ENCODE results near the gene PAGR1. TPM values are rescaled to one million over a fixed set of nuclear protein-coding genes. Genes with fewer than 3 reads are reported as not detected.

PAGR1 gene
- total and polyA plus RNA-seq, 2 of the 13 experiments (the other 11 are each of a cell fraction or from before 2014, with no cell fraction given) = 9.8 to 66.4 TPM

DNA sequence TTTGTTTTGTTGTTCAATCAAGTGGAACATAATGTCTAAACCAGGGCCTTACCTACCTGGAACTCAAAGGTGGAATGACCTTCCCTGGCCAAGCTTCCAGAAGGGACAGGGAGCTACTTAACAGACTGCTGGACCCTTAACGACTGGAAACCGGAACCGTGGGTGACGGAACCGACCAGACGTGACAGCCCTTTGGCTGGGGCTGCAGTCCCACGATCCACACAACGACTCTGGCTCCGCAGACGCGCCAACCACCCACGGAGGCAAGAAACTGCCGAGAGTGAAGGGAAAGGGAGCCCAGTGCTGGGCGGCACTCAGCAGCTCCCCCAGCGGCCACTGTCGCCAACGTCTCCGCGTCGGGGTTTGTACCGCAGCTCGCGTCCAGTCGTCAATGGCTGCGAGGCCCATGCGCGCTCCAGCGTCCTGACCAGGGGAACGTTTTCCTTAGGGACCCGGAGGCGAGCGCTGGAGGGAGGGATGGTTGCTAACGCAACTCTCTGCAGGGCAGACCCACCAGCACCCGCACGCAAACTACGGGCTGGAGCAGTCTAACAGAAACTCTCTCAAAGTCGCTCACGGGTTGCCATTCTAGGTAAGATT lies 31.0 kb upstream of the PAGR1 start (continued):
- TF ChIP-seq, protein P1, sequence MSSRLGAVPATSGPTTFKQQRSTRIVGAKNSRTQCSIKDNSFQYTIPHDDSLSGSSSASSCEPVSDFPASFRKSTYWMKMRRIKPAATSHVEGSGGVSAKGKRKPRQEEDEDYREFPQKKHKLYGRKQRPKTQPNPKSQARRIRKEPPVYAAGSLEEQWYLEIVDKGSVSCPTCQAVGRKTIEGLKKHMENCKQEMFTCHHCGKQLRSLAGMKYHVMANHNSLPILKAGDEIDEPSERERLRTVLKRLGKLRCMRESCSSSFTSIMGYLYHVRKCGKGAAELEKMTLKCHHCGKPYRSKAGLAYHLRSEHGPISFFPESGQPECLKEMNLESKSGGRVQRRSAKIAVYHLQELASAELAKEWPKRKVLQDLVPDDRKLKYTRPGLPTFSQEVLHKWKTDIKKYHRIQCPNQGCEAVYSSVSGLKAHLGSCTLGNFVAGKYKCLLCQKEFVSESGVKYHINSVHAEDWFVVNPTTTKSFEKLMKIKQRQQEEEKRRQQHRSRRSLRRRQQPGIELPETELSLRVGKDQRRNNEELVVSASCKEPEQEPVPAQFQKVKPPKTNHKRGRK (CRISPR knock-in tag; IDR thresholded peaks at IDR 0.05) = no peak
- no peak for TF ChIP-seq ZFP36L1 (CRISPR knock-in tag; IDR thresholded peaks at IDR 0.05)
- no peak for TF ChIP-seq NFAT5 (CRISPR knock-in tag; IDR thresholded peaks at IDR 0.05)
- TF ChIP-seq ZBTB10 (CRISPR knock-in tag; IDR thresholded peaks at IDR 0.05; ENCODE audit: borderline replicate concordance) = no peak
- no peak for TF ChIP-seq ZNF446 (CRISPR knock-in tag; IDR thresholded peaks at IDR 0.05)
- TF ChIP-seq ZKSCAN5 (CRISPR knock-in tag; IDR thresholded peaks at IDR 0.05) = no peak
- no peak for TF ChIP-seq ZNF207 (IDR thresholded peaks at IDR 0.05; ENCODE audit: borderline replicate concordance)
- peak; percentile 33; the same call in 1 of the 2 replicates for TF ChIP-seq SOX5 (CRISPR knock-in tag; IDR thresholded peaks at IDR 0.05; ENCODE audit: borderline replicate concordance)
- TF ChIP-seq, protein P2, sequence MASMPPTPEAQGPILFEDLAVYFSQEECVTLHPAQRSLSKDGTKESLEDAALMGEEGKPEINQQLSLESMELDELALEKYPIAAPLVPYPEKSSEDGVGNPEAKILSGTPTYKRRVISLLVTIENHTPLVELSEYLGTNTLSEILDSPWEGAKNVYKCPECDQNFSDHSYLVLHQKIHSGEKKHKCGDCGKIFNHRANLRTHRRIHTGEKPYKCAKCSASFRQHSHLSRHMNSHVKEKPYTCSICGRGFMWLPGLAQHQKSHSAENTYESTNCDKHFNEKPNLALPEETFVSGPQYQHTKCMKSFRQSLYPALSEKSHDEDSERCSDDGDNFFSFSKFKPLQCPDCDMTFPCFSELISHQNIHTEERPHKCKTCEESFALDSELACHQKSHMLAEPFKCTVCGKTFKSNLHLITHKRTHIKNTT (CRISPR knock-in tag; IDR thresholded peaks at IDR 0.05) = no peak
- no peak for TF ChIP-seq ZNF383 (CRISPR knock-in tag; IDR thresholded peaks at IDR 0.05; ENCODE audit: borderline replicate concordance)
- TF ChIP-seq TP53 (CRISPR knock-in tag; conservative IDR thresholded peaks at IDR 0.05) = no peak
- no peak for TF ChIP-seq BHLHE40 (IDR thresholded peaks at IDR 0.05; ENCODE audit: low read length)
- TF ChIP-seq, protein P3, sequence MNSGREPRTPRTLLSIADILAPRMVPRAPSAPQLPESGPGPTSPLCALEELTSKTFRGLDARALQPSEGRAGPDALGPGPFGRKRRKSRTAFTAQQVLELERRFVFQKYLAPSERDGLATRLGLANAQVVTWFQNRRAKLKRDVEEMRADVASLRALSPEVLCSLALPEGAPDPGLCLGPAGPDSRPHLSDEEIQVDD (CRISPR knock-in tag; IDR thresholded peaks at IDR 0.05; ENCODE audit: borderline replicate concordance) = no peak
- peak; percentile 71 for TF ChIP-seq CBX1 (IDR thresholded peaks at IDR 0.05; ENCODE audit: low read depth)
- no peak for TF ChIP-seq ZNF543 (CRISPR knock-in tag; IDR thresholded peaks at IDR 0.05)
- TF ChIP-seq ATF4 (CRISPR knock-in tag; IDR thresholded peaks at IDR 0.05) = no peak
- no peak for TF ChIP-seq ARNT2 (CRISPR knock-in tag; IDR thresholded peaks at IDR 0.05; ENCODE audit: low read depth)
- no peak for TF ChIP-seq TCF7L2 (IDR thresholded peaks at IDR 0.05; ENCODE audit: low read depth, low read length)

Data from HepG2 (cell line).